NT2/D1 (cell line): Measurements from ENCODE around the gene ZNF524.

Source experiments
- SUZ12 ChIP-seq: IDR thresholded peaks from 2 replicates; pipeline ENCODE4 v1.6.1; 2011; ENCODE audit not compliant: insufficient read length, insufficient read depth; ENCODE audit errors: extremely low read depth
- YY1 ChIP-seq: IDR thresholded peaks from 2 replicates; pipeline ENCODE4 v1.6.1; 2011; ENCODE audit not compliant: insufficient read length, insufficient read depth
- ZNF274 ChIP-seq: IDR thresholded peaks from 2 replicates; pipeline ENCODE4 v1.6.1; 2011; ENCODE audit warnings: mild to moderate bottlenecking, low read depth, low read length

DNA sequence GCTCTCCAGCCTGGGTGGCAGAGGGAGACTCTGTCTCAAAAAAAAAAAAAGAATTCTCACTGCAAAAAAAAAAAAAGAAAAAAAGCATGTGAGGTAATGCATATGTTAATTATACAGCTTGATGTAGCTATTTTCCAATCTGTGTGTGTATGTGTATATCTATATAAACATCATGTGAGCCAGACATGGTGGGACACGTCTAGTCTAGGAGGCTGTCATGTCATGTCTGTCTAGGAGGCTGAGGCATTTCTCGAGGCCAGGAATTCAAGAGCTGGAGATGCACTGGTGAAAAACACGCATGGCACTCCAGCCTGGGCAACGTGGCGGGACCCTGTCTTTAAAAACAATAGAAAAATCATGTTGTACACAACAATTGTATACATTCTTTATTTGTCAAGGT, 47.9 kb upstream of the ZNF524 start:
- TF ChIP-seq ZNF274 (no peak), YY1 (no peak), SUZ12 (no peak)
